ENCODE measurements around the gene CFHR3. TPM values are rescaled to one million over a fixed set of nuclear protein-coding genes. Genes with fewer than 3 reads are reported as not detected.
"Not testable (repeated sequence)": the region's sequence is repeated elsewhere in the genome, so short reads cannot be mapped to it uniquely, and the experiment has no call there.

CFHR3 gene
- total RNA-seq, 1 donor from 2014 or later = 0.24 TPM

- DNase-seq; intact Hi-C loops (cut with DNase I); ATAC-seq (ENCODE audit: poor library complexity): not testable (repeated sequence)
These were observed 44.9 kb downstream of the CFHR3 start, which contains the start of gene CFHR1 for GRCh38 chr1:196819531-196819930. CFHR1 (plus strand) TSS chr1:196819731; CDS start chr1:196819845, 114 bp downstream.

DNA sequence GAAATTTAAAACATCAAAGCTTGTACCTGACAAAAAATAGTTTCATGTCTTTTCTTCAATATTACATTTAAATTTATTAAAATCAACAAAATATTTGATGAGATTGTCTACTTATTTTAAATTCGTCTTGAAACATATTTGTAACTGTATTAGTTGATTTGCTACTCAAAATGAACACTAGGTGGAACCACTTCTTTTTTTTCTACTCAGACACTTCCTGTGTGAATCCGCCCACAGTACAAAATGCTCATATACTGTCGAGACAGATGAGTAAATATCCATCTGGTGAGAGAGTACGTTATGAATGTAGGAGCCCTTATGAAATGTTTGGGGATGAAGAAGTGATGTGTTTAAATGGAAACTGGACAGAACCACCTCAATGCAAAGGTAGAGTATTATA is 53.2 kb downstream of the CFHR3 start:
- ATAC-seq (ENCODE audit: poor library complexity); intact Hi-C loops (cut with DNase I); DNase-seq: not testable (repeated sequence)

Other genes with a start within 250 kb of the CFHR3 start
- 1.0 TPM for gene KCNT2, start 166.4 kb upstream of the CFHR3 start, total RNA-seq
- gene CFH, start 122.8 kb upstream of the CFHR3 start, total RNA-seq = 33.6 TPM
- not detected for gene CFHR1, start 44.9 kb downstream of the CFHR3 start, total RNA-seq
- gene CFHR4, start 113.2 kb downstream of the CFHR3 start, total RNA-seq = not detected
- gene CFHR2, start 168.9 kb downstream of the CFHR3 start, total RNA-seq = not detected
- not detected for gene CFHR5, start 202.7 kb downstream of the CFHR3 start, total RNA-seq